ENCODE measurements around the gene VCAM1.

The VCAM1 gene, protein sequence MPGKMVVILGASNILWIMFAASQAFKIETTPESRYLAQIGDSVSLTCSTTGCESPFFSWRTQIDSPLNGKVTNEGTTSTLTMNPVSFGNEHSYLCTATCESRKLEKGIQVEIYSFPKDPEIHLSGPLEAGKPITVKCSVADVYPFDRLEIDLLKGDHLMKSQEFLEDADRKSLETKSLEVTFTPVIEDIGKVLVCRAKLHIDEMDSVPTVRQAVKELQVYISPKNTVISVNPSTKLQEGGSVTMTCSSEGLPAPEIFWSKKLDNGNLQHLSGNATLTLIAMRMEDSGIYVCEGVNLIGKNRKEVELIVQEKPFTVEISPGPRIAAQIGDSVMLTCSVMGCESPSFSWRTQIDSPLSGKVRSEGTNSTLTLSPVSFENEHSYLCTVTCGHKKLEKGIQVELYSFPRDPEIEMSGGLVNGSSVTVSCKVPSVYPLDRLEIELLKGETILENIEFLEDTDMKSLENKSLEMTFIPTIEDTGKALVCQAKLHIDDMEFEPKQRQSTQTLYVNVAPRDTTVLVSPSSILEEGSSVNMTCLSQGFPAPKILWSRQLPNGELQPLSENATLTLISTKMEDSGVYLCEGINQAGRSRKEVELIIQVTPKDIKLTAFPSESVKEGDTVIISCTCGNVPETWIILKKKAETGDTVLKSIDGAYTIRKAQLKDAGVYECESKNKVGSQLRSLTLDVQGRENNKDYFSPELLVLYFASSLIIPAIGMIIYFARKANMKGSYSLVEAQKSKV

GRCh38 chr1:100719490-100719889, at the start of gene VCAM1:
VCAM1 (plus strand) TSS chr1:100719742; CDS start chr1:100719861, 119 bp downstream.
- DNase-seq (ENCODE audit: low read depth), result no peak

- DNase-seq (ENCODE audit: low read depth), result no peak
Observed at GRCh38 chr1:100670083-100670482, 49.5 kb upstream of the VCAM1 start.

DNA sequence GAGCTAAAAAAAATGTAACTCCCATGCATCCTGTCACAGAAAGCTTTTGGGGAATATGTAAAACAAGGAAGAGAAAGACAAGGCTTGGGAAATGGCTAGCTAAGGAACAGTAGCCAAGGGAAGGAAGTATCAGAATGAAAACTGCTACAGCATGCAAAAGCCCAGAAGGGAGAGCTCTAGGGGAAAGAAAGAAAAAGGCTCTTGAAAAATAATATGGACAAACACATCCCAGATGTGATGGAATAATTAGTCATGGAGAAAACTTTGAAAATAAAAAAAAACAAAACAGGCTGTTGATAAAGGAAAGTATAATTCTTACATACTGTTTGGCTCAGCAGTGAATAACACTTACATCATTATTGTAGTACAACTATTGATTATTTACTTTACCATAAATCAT, 47.9 kb upstream of the VCAM1 start:
- no peak for DNase-seq (ENCODE audit: low read depth)

DNA sequence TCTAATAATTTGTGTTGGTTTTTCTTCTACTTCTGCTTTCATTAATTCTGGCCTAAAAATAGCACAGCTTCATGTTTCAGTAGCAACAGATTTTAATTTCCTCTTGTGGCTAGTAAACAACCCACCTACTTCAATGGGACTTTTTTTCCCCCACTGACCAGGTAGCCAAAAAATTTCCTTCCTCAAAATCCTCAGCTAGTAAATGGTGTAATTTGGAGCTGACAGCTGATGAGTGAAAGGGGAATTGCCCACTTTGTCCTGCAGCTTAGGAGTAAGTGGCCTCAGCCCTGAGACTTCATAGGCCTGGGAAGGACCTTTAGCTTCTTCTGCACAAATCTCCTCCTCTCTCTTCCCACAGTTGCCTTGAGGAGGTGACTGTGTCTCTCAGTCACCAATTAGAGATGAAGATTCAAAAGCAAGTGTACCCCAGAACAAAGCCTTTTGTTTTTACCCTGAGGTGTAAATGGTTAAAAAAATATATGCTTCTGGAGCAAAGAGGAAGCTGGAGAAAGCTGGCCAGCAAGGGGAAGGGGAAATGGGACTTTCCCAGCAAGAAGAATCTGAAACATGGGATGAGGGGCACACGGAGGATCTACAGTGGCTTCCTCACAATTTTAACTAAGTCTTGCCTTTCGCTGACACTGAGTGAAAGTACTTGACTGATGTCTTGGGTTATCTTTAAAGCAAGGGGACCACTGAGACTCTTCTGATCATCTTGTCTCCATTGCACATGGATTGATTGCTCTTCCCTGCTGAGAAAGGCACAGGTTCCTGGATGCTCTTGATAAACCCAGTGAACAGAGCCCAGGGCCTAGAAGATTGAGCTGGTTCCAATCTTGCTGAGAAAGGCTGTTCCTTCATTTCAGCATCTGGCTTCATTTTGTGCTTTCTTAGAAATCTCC, 35.8 kb upstream of the VCAM1 start:
- no peak for DNase-seq (ENCODE audit: low read depth)

- no peak for DNase-seq (ENCODE audit: low read depth)
Observed at GRCh38 chr1:100699744-100700143, 19.8 kb upstream of the VCAM1 start.

- no peak for DNase-seq (ENCODE audit: low read depth)
Observed at GRCh38 chr1:100700586-100700985, 19.0 kb upstream of the VCAM1 start.

DNA sequence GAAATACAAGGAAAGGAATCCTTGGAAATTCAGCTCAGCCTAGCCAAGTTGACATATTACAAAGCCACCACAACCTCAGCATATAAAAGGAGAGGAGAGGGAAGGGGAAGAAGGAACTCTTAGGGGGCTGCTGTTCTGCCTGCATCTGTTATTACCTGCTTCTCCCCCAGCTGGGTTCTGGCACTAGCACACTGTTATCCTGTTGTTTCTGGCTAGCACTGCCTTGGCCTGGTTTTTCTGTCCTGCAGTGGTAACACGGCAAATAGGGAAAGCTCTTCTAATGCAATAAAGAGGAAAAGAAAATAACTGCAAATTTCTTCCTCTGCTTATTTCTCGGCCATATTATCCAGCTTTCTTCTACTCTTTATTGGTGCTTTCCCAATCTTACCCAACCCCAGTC, 16.5 kb upstream of the VCAM1 start:
- no peak for DNase-seq (ENCODE audit: low read depth)

DNA sequence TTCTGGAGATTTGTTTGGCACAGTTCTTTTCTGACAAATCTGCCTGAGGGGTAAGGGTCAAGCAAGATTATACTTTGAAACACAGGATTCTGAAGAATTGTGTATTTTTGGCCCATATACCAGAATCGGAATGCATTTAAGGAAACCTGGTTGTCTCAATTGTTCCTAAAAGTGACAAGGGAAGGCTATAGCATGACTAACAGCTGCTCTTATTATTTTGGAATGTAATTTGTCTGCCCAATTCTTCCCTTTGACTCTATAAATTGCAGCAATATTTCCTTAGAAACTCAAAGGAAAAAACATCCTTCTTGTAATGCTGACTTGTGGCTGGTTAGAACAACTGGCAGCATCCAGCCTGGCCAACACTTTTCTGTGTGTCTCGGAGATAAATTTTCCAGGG, 15.8 kb upstream of the VCAM1 start:
- no peak for DNase-seq (ENCODE audit: low read depth)

DNA sequence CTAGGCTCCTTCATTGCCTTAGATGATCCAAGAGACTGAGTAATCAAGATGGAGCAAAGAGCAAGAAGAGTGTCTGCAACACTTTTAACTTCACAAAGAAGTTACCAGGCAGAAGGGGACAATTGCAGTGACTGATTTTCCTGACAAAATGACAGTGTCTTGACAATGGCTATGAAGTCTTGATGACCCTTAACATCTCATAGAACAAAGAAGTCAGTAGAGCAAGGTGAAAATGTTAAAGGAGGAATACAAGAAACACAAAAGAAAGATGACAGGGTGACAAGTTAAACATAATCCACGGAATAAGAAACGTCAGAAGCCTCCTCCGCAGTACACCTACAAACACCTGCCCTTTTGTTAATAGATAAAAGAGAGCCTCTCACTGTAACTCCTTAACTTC, 15.1 kb upstream of the VCAM1 start:
- no peak for DNase-seq (ENCODE audit: low read depth)

DNA sequence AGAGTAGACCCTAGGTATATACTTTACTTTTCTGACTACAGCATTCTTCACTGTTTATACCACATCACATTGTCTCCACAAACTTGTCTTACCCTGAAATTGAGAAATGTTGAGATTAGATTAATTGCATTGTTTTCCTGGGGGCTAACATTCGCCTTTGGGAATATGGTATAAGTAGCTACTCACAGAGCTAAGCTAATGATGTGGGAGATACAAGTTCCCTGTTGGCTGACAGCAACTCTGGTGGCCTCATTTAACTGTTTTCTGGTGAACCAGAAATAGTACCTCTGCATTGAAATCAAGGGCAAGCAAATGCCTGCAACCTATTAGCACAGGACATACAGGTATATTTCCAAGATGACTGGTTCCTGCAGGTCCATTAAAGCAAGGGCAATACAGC, 13.2 kb upstream of the VCAM1 start:
- no peak for DNase-seq (ENCODE audit: low read depth)

DNA sequence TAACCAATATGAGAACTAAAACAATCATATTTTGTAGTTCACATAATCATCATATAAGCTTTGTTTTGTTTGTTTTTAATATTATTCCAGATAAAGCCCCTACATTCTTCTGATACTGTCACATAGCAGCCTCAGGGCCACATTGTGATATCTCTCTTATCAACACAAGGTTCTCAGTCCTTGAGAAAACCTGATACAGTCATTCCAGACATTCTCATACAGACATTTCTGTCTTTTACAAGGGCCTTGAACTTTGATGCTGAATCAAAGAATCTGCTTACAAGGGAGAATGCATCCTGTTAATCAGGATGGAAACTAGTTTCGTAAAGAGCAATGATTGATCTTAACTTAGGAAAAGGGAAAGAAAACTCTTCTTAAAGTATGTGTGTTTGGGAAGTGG, 12.7 kb upstream of the VCAM1 start:
- no peak for DNase-seq (ENCODE audit: low read depth)

GRCh38 chr1:100708476-100709062, 11.0 kb upstream of the VCAM1 start:
- DNase-seq (ENCODE audit: low read depth), result no peak

DNA sequence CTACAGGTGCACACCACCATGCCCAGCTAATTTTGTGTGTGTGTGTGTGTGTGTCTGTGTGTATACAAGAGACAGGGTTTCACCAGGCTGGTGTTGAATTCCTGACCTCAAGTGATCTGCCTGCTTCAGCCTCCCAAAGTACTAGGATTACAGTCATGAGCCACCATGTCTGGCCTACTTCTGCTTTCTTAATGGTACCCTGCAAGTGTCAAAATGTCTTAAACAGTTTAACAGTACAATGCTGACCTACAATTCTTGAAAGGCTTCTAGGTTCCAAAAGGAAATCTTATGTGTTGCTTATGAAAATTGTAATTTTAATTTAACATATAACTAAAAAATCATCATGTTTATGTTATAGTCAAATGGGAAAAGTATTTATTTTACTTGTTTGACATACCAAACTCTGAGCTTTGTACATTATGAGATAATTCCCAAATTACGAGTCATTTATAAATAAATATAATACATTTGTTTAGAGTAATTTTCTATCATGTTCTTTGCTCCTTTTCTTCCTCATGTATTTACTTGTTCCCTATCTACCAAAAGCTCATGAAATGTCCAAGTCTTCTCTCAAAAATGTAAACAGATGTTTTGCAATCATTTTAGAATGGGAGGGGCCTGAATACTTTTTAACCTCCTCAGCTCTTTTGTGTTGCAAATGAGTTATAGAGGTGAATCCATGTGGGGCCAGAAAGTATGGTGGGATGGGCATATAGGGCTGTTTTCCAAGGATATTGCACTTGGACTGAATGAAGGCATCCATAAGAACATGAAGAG, 8.4 kb upstream of the VCAM1 start:
- DNase-seq (ENCODE audit: low read depth), result no peak

- DNase-seq (ENCODE audit: low read depth), result peak; percentile 40
Observed at GRCh38 chr1:100713027-100713426, 6.5 kb upstream of the VCAM1 start.

DNA sequence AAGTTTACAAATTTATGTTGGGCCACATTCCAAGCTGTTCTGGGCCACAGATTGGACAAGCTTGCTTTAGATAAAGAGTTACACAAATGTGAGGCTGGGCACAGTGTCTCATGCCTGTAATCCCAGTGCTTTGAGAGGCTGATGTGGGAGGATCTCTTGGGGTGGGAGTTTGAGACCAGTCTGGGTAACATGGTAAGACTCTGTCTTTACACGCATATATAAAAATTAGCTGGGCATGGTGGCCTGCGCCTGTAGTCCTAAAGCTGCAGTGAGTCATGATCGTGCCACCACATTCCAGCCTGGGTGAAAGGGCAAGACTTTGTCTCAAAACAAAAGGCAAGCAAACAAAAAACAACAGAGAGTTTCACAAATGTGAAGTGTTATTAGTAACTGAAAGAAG, 5.9 kb upstream of the VCAM1 start:
- no peak for DNase-seq (ENCODE audit: low read depth)

- DNase-seq (ENCODE audit: low read depth), result no peak
Observed at GRCh38 chr1:100714599-100714998, 4.9 kb upstream of the VCAM1 start.

DNA sequence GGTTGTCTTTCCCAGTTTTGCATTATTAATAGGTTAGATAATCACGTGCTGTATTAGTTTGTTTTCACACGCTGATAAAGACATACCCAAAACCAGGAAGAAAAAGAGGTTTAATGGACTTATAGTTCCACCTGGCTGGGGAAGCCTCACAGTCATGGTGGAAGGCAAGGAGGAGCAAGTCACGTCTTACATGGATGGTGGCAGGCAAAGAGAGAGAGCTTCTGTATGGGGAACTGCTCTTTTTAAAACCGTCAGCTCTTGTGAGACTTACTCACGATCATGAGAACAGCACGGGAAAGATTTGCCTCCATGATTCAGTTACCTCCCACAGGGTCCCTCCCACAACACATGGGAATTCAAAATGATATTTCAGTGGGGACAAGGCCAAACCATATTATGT, 2.3 kb upstream of the VCAM1 start:
- DNase-seq (ENCODE audit: low read depth), result no peak

DNA sequence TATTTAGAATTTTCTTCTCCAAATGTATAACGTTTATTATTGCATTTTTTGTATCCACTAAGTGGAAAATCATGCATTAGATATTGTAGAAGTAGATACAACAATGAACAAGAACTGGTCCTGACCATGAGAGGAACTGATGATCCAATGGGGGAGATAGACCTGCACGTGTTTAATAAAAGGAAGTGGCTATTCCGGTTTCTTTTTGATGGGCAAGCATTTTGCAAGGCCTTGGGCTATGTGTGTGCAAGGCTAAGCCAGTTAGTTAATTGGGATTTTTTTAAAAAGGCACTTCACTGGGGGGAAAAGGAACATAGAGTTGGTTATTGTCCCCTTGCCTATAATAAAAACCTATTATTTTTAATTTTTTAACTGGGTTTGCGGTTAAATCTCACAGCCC, 961 bp upstream of the VCAM1 start:
- DNase-seq (ENCODE audit: low read depth), result no peak

- no peak for DNase-seq (ENCODE audit: low read depth)
Observed at GRCh38 chr1:100720101-100720500, 559 bp downstream of the VCAM1 start.

- no peak for DNase-seq (ENCODE audit: low read depth)
Observed at GRCh38 chr1:100720751-100721150, 1.2 kb downstream of the VCAM1 start.

GRCh38 chr1:100721526-100722207, 2.1 kb downstream of the VCAM1 start:
- DNase-seq (ENCODE audit: low read depth), result no peak

Data from stimulated activated CD8-positive, alpha-beta memory T cell treated with anti-CD3 and anti-CD28 coated beads, Interleukin-15, amount 100 ng/mL, for 1 hour (primary cell).